ENCODE measurements around the gene ERBB2.

Gene ERBB2

GRCh38 chr17:39665642-39666224 is 34.1 kb upstream of the ERBB2 start:
- DNase-seq, result peak in 16 of 51 donors; percentile 15 to 64 (median 33)

DNA sequence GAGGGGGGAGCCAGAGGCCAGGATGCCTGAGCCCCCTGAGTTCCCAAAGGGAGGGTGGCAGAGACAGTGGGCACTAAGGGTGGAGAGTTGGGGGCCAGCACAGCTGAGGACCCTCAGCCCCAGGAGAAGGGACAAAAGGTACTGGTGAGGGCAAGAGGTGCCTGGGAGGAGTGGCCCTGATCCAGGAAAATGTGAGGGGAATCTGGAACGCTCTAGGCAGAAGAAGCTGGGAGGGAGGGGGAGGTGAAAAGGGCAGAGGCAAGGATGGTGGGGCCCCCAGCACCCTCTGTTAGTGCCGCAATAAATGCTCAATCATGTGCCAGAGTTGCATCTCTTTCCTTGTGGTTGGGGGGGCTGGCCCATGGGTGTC is 33.6 kb upstream of the ERBB2 start:
- DNase-seq, result peak in 3 of 51 donors; percentile 20 to 64 (median 45)

DNA sequence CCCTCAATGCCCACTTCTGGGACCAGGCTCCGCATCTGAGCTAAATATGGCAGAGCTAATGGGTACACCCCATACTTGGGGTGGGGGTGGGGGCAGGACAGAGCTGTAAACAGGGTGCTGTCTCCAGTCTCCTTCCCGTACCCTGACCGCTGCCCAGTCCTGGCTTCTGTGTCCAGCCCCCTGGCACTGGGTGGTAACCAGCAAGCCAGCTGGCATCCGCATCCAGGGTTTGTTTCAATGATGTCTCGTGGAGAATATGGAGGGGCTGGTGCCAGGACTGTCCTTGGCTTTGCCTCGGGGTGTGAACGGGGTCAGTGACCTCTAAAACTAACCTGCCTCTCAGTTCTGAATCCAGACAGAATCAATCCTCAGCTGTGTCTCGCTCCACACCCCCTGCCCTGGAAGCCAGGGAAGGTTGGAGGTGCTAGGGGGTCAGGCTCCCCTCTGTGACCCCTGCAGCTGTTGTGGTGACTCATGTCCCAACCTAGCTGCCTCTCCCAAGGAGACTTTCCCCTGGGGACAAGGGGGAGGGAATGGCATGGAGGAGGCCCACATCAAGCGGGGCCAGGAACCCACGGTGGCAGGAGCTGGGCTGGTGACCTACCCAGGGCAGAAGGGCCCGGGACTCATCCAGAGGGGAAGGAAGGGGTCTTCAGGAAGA is 33.1 kb upstream of the ERBB2 start:
- peak in 35 of 51 donors; percentile 13 to 84 (median 45) for DNase-seq

DNA sequence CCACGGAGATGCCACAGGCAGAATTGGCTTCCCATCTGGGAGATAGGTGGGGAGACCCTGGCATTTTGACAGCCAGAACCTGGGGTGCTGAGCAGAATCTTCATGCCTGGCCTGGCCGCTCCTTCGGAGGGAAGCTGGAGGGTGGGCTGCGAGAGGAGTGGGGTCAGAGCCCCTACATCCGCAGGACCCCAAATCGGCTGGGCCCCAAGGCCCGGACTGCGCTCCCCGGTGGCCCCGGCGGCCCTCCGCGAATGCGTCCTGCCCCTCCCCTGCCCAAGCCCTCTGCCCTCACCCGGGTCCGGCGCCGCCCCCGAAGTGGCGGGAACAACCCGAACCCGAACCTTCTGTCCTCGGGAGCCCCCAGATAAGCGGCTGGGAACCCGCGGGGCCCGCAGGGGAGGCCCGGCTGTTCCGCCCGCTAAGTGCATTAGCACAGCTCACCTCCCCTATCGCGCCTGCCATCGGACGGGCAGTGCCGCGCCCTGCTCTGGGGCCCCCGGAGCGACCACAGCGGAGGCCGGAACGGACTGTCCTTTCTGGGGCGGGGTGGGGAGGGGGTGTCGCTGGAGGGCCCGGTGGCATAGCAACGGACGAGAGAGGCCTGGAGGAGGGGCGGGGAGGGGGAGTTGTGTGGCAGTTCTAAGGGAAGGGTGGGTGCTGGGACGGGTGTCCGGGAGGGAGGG is 32.5 kb upstream of the ERBB2 start:
- DNase-seq, result peak in 14 of 51 donors; percentile 21 to 61 (median 33)

GRCh38 chr17:39667945-39668924 is 31.6 kb upstream of the ERBB2 start, which contains the start of gene PNMT:
TSS of gene PNMT (plus strand) at chr17:39668453. CDS start at chr17:39668476, 23 bp downstream.
- peak in 28 of 51 donors; percentile 11 to 64 (median 39) for DNase-seq

DNA sequence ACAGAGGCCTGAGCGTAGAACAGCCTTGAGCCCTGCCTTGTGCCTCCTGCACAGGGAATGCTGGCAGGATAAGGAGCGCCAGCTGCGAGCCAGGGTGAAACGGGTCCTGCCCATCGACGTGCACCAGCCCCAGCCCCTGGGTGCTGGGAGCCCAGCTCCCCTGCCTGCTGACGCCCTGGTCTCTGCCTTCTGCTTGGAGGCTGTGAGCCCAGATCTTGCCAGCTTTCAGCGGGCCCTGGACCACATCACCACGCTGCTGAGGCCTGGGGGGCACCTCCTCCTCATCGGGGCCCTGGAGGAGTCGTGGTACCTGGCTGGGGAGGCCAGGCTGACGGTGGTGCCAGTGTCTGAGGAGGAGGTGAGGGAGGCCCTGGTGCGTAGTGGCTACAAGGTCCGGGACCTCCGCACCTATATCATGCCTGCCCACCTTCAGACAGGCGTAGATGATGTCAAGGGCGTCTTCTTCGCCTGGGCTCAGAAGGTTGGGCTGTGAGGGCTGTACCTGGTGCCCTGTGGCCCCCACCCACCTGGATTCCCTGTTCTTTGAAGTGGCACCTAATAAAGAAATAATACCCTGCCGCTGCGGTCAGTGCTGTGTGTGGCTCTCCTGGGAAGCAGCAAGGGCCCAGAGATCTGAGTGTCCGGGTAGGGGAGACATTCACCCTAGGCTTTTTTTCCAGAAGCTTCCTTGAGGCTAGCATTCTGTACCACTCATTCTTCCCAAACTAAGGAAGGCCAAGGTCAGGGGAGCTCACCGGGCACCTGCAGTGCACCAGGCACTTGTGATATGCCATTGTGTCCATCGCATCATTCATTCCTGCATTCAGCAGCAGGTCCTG is 29.7 kb upstream of the ERBB2 start:
- DNase-seq, result no peak

GRCh38 chr17:39670746-39671145 is 29.1 kb upstream of the ERBB2 start:
- no peak for DNase-seq

- DNase-seq, result peak in 14 of 51 donors; percentile 10 to 49 (median 32)
Observed at GRCh38 chr17:39671651-39672521, 28.0 kb upstream of the ERBB2 start.

GRCh38 chr17:39672522-39673334 is 27.1 kb upstream of the ERBB2 start:
- no peak for DNase-seq

GRCh38 chr17:39673335-39674081 is 26.4 kb upstream of the ERBB2 start:
- no peak for DNase-seq

GRCh38 chr17:39674179-39674578 is 25.7 kb upstream of the ERBB2 start:
- no peak for DNase-seq

- no peak for DNase-seq
Observed at GRCh38 chr17:39674702-39675389, 25.0 kb upstream of the ERBB2 start.

- DNase-seq, result no peak
Observed at GRCh38 chr17:39675390-39676082, 24.3 kb upstream of the ERBB2 start.

GRCh38 chr17:39676198-39676819 is 23.6 kb upstream of the ERBB2 start:
- peak in 20 of 51 donors; percentile 17 to 72 (median 40) for DNase-seq

- no peak for DNase-seq
Observed at GRCh38 chr17:39677072-39677471, 22.8 kb upstream of the ERBB2 start.

All from hypothalamus (tissue), 51 donors.